NCI-H146 (cell line): ENCODE results near the gene GJB1.
"Not testable (repeated sequence)": the region's sequence is repeated elsewhere in the genome, so short reads cannot be mapped to it uniquely, and the experiment has no call there.

Experiments
- DNase-seq: peaks from one replicate; lab custom pipeline; 2025; lab: John Stamatoyannopoulos, UW

GJB1 gene

DNA sequence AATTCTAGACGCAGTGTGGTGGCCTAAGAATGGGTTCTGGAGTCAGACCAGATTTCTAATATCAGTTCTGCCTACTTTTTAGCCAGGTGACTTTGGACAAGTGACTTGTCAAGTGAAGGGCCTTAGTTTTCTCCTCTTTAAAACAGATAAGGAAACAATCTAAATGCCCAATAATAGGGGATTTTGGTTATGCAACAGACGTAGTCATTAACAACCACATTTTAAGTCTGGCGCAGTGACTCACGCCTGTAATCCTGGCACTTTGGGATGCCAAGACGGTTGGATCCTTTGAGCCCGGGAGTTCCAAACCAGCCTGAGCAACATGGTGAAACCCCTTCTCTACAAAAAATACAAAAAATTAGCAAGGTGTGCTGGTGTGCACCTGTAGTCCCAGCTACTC lies 33.0 kb downstream of the GJB1 start:
- no peak for DNase-seq

- no peak for DNase-seq
Measured at GRCh38 chrX:71256856-71257255, 33.8 kb downstream of the GJB1 start.

GRCh38 chrX:71268624-71269023 lies 45.6 kb downstream of the GJB1 start:
- DNase-seq = not testable (repeated sequence)

GRCh38 chrX:71269801-71270395 lies 46.9 kb downstream of the GJB1 start:
- DNase-seq = no peak

- DNase-seq = not testable (repeated sequence)
Measured at GRCh38 chrX:71272313-71272712, 49.3 kb downstream of the GJB1 start.
